Hepatocyte (in vitro differentiated cells): Measurements from ENCODE around the gene ANGPTL5.

Experiments
- EZH2 ChIP-seq: fragments of 200-600 bp; sonication (generic); IDR thresholded peaks from 2 replicates; pipeline ENCODE4 v1.6.1; 2016; ENCODE audit warnings: antibody characterized with exemption, mild to moderate bottlenecking, borderline replicate concordance
- TF ChIP-seq, protein P1 (sequence below): fragments of 200-600 bp; sonication (generic); IDR thresholded peaks from 2 replicates; pipeline ENCODE4 v1.5.1; 2016; ENCODE audit warnings: antibody characterized with exemption, mild to moderate bottlenecking; ENCODE audit not compliant: poor library complexity

DNA sequence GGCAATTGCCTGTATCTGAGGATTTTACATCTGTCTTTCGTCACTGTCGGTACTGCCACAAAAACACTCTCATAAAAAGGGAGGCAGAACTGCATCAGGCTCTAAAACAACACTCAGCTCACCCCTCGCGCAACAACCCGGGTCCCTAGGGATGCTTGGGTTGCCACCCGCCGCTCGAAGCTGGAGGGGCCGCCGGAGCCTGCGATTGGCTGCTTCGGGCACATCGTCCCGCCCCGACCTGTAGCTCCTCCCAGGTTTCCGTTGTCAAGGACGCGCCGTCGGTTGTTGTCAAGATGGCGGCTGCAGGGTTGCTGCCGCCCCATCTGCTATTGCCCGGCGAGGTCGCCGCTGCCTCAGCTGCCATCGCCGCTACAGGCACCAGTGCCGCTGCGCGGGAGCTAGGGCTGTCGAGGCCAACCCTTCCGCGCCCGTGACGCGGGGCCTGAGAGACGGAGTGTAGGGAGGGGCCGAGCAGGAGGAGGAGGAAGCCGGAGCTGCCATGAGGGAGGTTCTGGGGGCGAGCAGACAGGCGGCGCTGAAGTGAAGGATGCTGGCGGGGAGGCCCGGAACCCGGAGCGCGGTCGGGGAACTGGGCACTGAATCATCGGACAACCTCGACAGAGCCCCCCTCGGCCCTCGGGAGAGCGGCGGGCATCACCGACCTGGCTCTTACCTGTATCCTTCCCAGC is 1.4 kb downstream of the ANGPTL5 start, which contains the start of gene CEP126:
- TF ChIP-seq, protein P1, sequence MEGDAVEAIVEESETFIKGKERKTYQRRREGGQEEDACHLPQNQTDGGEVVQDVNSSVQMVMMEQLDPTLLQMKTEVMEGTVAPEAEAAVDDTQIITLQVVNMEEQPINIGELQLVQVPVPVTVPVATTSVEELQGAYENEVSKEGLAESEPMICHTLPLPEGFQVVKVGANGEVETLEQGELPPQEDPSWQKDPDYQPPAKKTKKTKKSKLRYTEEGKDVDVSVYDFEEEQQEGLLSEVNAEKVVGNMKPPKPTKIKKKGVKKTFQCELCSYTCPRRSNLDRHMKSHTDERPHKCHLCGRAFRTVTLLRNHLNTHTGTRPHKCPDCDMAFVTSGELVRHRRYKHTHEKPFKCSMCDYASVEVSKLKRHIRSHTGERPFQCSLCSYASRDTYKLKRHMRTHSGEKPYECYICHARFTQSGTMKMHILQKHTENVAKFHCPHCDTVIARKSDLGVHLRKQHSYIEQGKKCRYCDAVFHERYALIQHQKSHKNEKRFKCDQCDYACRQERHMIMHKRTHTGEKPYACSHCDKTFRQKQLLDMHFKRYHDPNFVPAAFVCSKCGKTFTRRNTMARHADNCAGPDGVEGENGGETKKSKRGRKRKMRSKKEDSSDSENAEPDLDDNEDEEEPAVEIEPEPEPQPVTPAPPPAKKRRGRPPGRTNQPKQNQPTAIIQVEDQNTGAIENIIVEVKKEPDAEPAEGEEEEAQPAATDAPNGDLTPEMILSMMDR = peak; percentile 55
- TF ChIP-seq EZH2 = no peak
